GM12878 (cell line): ENCODE measurements around the gene CEP97. TPM values are rescaled to one million over a fixed set of nuclear protein-coding genes. Genes with fewer than 3 reads are reported as not detected.

ENCODE experiments used
- CBX3 ChIP-seq: fragments of 200-600 bp; sonication (generic); IDR thresholded peaks from 2 replicates; pipeline ENCODE4 v1.6.1; 2016; ENCODE audit warnings: low read depth, borderline replicate concordance
- DPF2 ChIP-seq: fragments of 450-650 bp; IDR thresholded peaks from 2 replicates; pipeline ENCODE4 v1.6.1; 2017; ENCODE audit warnings: mild to moderate bottlenecking
- HCFC1 ChIP-seq: fragments of 150-350 bp; IDR thresholded peaks from 2 replicates; pipeline ENCODE4 v1.6.1; 2014; ENCODE audit warnings: low read length
- HDAC6 ChIP-seq: fragments of 200-600 bp; sonication (generic); IDR thresholded peaks from one replicate; pipeline ENCODE4 v1.8.0; 2017; ENCODE audit warnings: antibody characterized with exemption; ENCODE audit not compliant: unreplicated experiment
- NFXL1 ChIP-seq: fragments of 450-650 bp; IDR thresholded peaks from 2 replicates; pipeline ENCODE4 v1.6.1; 2017; ENCODE audit warnings: antibody characterized with exemption, mild to moderate bottlenecking, borderline replicate concordance
- NRF1 ChIP-seq: conservative IDR thresholded peaks from 2 replicates; pipeline ENCODE4 v1.6.1; 2011; ENCODE audit warnings: mild to moderate bottlenecking, low read depth, low read length, improper control_type of control experiment
- SIX5 ChIP-seq: IDR thresholded peaks from 2 replicates; pipeline ENCODE4 v1.6.1; 2011; ENCODE audit warnings: mild to moderate bottlenecking, low read depth, low read length, moderate library complexity; ENCODE audit not compliant: severe bottlenecking
- SMC3 ChIP-seq: IDR thresholded peaks from 2 replicates; pipeline ENCODE4 v1.6.1; 2011; ENCODE audit warnings: low read length, improper control_type of control experiment, borderline replicate concordance
- STAT3 ChIP-seq: IDR thresholded peaks from 2 replicates; pipeline ENCODE4 v1.6.1; 2011; ENCODE audit warnings: low read depth, low read length, improper control_type of control experiment
- polyA plus RNA-seq, 11 experiments: library from polyadenylated mRNA; depleted of rRNA in 4 of 11; unstranded in 6 of 11; stranded (reverse) in 5 of 11; fragments of >200 nt; fragmentation: Nextera tagmentation in 4 of 11; fragmentation: Illumina TruSeq in 1 of 11; extraction: Ambion mirVana in 4 of 11; extraction: Trizol in 1 of 11; gene quantifications; 1 replicate in 1 of 11; 2 replicates in 10 of 11; pipeline versions ENCODE4 v1.2.1 to v1.2.3, GENCODE V29; 2011 to 2016; ENCODE audit warnings: inconsistent platforms in 2 of 11, missing spikeins in 2 of 11, low read depth in 1 of 11
- total RNA-seq, 4 experiments: library from RNA; depleted of rRNA in 3 of 4; stranded (reverse); fragments of >200 nt in 3 of 4; fragmentation: Illumina TruSeq in 1 of 4; extraction: Trizol in 1 of 4; gene quantifications; 2 replicates each; pipeline versions ENCODE4 v1.2.1 to v1.2.3, GENCODE V29; 2013 to 2021
- TF ChIP-seq, protein P1 (sequence below): fragments of 450-650 bp; IDR thresholded peaks from 2 replicates; pipeline ENCODE4 v1.6.1; 2018; ENCODE audit warnings: borderline replicate concordance, mild to moderate bottlenecking; ENCODE audit not compliant: partially characterized antibody
- TF ChIP-seq, protein P2 (sequence below): fragments of 450-650 bp; IDR thresholded peaks from 2 replicates; pipeline ENCODE4 v1.6.1; 2017; ENCODE audit warnings: low read depth, mild to moderate bottlenecking, moderate library complexity
- TF ChIP-seq, protein P3 (sequence below): fragments of 150-350 bp; IDR thresholded peaks from 2 replicates; pipeline ENCODE4 v1.6.1; 2016; ENCODE audit warnings: low read depth, low read length
- TF ChIP-seq, protein P4 (sequence below): fragments of 450-650 bp; IDR thresholded peaks from 2 replicates; pipeline ENCODE4 v1.6.1; 2017; ENCODE audit warnings: mild to moderate bottlenecking, moderate library complexity
- TF ChIP-seq, protein P5 (sequence below): fragments of 150-350 bp; IDR thresholded peaks from 2 replicates; pipeline ENCODE4 v1.6.1; 2014; ENCODE audit warnings: mild to moderate bottlenecking, low read depth, low read length

Gene CEP97
- total and polyA plus RNA-seq, 10 of the 15 experiments (the other 5 are each of a cell fraction or from before 2014, with no cell fraction given): 1.9 to 13.7 (median 5.8) TPM

DNA sequence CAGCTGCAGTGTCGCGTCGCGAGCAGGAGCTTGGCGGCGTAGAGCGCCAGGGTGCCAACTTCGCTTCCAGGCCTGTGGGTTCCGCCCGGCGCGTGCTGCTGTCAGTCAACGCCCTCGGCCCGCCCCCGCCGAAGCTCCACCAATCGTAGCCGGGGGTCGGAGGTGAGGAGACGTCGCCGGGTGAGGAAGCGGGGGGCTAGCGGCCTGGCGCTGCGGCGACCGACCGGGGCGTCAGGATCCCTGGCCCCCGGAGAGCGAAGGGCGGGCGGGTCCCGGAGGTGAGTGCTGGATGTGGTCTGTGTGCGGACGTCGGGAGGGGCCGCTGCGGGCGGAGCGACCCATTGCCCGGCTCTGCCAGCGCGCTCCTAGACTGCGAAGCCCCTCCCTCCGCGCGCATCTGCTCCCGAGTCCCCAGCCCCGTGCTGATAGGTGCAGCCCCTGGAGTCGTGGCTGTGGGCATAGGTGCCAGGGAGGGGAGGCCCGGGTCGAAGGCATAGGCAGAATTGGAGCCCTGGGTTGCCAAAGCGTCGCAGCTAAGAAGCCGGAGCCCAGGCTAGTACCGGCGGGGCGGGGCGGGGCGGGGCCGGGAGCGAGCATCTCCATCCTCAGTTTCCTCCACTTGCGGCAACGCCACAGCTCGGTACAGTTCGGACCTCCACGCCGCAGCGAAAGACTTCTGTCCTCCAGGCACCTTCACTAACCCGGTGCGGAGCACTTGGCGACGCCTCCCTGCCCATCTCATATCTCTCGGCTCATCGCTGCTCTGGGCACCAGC, 54.8 kb downstream of the CEP97 start, which contains the start of gene NXPE3 (continued):
- TF ChIP-seq, protein P1, sequence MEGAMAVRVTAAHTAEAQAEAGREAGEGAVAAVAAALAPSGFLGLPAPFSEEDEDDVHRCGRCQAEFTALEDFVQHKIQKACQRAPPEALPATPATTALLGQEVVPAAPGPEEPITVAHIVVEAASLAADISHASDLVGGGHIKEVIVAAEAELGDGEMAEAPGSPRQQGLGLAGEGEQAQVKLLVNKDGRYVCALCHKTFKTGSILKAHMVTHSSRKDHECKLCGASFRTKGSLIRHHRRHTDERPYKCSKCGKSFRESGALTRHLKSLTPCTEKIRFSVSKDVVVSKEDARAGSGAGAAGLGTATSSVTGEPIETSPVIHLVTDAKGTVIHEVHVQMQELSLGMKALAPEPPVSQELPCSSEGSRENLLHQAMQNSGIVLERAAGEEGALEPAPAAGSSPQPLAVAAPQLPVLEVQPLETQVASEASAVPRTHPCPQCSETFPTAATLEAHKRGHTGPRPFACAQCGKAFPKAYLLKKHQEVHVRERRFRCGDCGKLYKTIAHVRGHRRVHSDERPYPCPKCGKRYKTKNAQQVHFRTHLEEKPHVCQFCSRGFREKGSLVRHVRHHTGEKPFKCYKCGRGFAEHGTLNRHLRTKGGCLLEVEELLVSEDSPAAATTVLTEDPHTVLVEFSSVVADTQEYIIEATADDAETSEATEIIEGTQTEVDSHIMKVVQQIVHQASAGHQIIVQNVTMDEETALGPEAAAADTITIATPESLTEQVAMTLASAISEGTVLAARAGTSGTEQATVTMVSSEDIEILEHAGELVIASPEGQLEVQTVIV: no peak
- TF ChIP-seq CBX3 (no peak), NRF1 (no peak), DPF2 (peak; percentile 94), SIX5 (no peak), STAT3 (no peak), NFXL1 (no peak), HDAC6 (no peak), SMC3 (no peak), HCFC1 (no peak)
- TF ChIP-seq, protein P2, sequence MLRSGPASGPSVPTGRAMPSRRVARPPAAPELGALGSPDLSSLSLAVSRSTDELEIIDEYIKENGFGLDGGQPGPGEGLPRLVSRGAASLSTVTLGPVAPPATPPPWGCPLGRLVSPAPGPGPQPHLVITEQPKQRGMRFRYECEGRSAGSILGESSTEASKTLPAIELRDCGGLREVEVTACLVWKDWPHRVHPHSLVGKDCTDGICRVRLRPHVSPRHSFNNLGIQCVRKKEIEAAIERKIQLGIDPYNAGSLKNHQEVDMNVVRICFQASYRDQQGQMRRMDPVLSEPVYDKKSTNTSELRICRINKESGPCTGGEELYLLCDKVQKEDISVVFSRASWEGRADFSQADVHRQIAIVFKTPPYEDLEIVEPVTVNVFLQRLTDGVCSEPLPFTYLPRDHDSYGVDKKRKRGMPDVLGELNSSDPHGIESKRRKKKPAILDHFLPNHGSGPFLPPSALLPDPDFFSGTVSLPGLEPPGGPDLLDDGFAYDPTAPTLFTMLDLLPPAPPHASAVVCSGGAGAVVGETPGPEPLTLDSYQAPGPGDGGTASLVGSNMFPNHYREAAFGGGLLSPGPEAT: no peak
- TF ChIP-seq, protein P3, sequence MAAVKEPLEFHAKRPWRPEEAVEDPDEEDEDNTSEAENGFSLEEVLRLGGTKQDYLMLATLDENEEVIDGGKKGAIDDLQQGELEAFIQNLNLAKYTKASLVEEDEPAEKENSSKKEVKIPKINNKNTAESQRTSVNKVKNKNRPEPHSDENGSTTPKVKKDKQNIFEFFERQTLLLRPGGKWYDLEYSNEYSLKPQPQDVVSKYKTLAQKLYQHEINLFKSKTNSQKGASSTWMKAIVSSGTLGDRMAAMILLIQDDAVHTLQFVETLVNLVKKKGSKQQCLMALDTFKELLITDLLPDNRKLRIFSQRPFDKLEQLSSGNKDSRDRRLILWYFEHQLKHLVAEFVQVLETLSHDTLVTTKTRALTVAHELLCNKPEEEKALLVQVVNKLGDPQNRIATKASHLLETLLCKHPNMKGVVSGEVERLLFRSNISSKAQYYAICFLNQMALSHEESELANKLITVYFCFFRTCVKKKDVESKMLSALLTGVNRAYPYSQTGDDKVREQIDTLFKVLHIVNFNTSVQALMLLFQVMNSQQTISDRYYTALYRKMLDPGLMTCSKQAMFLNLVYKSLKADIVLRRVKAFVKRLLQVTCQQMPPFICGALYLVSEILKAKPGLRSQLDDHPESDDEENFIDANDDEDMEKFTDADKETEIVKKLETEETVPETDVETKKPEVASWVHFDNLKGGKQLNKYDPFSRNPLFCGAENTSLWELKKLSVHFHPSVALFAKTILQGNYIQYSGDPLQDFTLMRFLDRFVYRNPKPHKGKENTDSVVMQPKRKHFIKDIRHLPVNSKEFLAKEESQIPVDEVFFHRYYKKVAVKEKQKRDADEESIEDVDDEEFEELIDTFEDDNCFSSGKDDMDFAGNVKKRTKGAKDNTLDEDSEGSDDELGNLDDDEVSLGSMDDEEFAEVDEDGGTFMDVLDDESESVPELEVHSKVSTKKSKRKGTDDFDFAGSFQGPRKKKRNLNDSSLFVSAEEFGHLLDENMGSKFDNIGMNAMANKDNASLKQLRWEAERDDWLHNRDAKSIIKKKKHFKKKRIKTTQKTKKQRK: no peak
- TF ChIP-seq, protein P4, sequence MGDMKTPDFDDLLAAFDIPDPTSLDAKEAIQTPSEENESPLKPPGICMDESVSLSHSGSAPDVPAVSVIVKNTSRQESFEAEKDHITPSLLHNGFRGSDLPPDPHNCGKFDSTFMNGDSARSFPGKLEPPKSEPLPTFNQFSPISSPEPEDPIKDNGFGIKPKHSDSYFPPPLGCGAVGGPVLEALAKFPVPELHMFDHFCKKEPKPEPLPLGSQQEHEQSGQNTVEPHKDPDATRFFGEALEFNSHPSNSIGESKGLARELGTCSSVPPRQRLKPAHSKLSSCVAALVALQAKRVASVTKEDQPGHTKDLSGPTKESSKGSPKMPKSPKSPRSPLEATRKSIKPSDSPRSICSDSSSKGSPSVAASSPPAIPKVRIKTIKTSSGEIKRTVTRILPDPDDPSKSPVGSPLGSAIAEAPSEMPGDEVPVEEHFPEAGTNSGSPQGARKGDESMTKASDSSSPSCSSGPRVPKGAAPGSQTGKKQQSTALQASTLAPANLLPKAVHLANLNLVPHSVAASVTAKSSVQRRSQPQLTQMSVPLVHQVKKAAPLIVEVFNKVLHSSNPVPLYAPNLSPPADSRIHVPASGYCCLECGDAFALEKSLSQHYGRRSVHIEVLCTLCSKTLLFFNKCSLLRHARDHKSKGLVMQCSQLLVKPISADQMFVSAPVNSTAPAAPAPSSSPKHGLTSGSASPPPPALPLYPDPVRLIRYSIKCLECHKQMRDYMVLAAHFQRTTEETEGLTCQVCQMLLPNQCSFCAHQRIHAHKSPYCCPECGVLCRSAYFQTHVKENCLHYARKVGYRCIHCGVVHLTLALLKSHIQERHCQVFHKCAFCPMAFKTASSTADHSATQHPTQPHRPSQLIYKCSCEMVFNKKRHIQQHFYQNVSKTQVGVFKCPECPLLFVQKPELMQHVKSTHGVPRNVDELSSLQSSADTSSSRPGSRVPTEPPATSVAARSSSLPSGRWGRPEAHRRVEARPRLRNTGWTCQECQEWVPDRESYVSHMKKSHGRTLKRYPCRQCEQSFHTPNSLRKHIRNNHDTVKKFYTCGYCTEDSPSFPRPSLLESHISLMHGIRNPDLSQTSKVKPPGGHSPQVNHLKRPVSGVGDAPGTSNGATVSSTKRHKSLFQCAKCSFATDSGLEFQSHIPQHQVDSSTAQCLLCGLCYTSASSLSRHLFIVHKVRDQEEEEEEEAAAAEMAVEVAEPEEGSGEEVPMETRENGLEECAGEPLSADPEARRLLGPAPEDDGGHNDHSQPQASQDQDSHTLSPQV: no peak
- TF ChIP-seq, protein P5, sequence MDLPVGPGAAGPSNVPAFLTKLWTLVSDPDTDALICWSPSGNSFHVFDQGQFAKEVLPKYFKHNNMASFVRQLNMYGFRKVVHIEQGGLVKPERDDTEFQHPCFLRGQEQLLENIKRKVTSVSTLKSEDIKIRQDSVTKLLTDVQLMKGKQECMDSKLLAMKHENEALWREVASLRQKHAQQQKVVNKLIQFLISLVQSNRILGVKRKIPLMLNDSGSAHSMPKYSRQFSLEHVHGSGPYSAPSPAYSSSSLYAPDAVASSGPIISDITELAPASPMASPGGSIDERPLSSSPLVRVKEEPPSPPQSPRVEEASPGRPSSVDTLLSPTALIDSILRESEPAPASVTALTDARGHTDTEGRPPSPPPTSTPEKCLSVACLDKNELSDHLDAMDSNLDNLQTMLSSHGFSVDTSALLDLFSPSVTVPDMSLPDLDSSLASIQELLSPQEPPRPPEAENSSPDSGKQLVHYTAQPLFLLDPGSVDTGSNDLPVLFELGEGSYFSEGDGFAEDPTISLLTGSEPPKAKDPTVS: no peak
